ENCODE results near the gene UNG. TPM values are rescaled to one million over a fixed set of nuclear protein-coding genes. Genes with fewer than 3 reads are reported as not detected.

The UNG gene
- total and polyA plus RNA-seq, 2 donors (not counting 3 experiments of a cell fraction or from before 2014, with no cell fraction given), result 21.5 to 46.7 TPM

GRCh38 chr12:109052097-109052413 lies 45.3 kb upstream of the UNG start:
- H3K9ac ChIP-seq (replicated peaks; ENCODE audit: extremely low read depth, insufficient read depth, low read length), result peak overlapping the region; percentile 7
- H3K27ac ChIP-seq (ENCODE audit: insufficient read depth, low read depth, low read length), result no peak overlapping the region
- peak overlapping the region; percentile 72 to 93 (median 88) for H3K4me3 ChIP-seq (replicated peaks in 1 of 3; ENCODE audit: insufficient read depth in 1 of 3, low read depth in 1 of 3, low read length in 3 of 3)
- H4K20me1 ChIP-seq (replicated peaks; ENCODE audit: control insufficient read depth, extremely low read depth, insufficient read depth, low read length), result no peaks in the 10 kb centered on the region
- FAIRE-seq (peak; percentile 83), DNase-seq (ENCODE audit: low read depth, low spot score) (no peak)
- H3K9me3 ChIP-seq (replicated peaks; ENCODE audit: control insufficient read depth, insufficient read depth, low read length), result no peaks in the 10 kb centered on the region
- ChIA-PET POLR2A (no interaction called here), CTCF (interaction anchor here (0.6 to 1.7 kb wide), 5 partner anchors 34 to 60 kb away, joined by 3 to 6 read pairs (median 3); partner anchors contain the start of gene ALKBH2)
- dilution Hi-C loops (cut with MboI; ENCODE audit: extremely low pct_ligation_motif_present, low sequenced_read_pairs) (no loop called here), intact Hi-C loops (cut with micrococcal nuclease) (loop anchor here (1.0 kb wide), 2 partner anchors 41 to 491 kb away; partner anchors contain the start of genes ALKBH2 and SART3)
- no peaks in the 10 kb centered on the region for H3K79me2 ChIP-seq (ENCODE audit: control insufficient read depth, insufficient read depth, low read length)
- peaks cover 0 to 3% of the 10 kb centered on the region in 2 experiments for H3K36me3 ChIP-seq (ENCODE audit: control insufficient read depth in 2 of 2, extremely low read depth in 1 of 2, insufficient read depth in 2 of 2, low read length in 2 of 2)
- peak overlapping the region; percentile 74 for H2AFZ ChIP-seq (ENCODE audit: low read depth, low read length)
- H3K27me3 ChIP-seq (ENCODE audit: control insufficient read depth in 2 of 2, insufficient read depth in 2 of 2, low read length in 2 of 2), result no peaks in the 10 kb centered on the region
- H3K4me1 ChIP-seq (ENCODE audit: control insufficient read depth, extremely low read depth, insufficient read depth, low read length), result peaks cover 10% of the 10 kb centered on the region
- no peaks in the 10 kb centered on the region for H3K9me1 ChIP-seq (replicated peaks; ENCODE audit: control insufficient read depth, extremely low read depth, insufficient read depth, low read length)
- H3K4me2 ChIP-seq (ENCODE audit: insufficient read depth, low read length), result peak overlapping the region; percentile 73
- TF ChIP-seq POLR2A (IDR thresholded peaks at IDR 0.05; ENCODE audit: low read depth, low read length), result no peak
- TF ChIP-seq MAX (IDR thresholded peaks at IDR 0.05; ENCODE audit: insufficient read depth, insufficient read length), result no peak
- TF ChIP-seq EZH2 (IDR thresholded peaks at IDR 0.05; ENCODE audit: borderline replicate concordance, low read depth, low read length, severe bottlenecking), result no peak
- TF ChIP-seq POLR2AphosphoS5 (IDR thresholded peaks at IDR 0.05; ENCODE audit: insufficient read depth, low read depth, low read length), result no peak
- TF ChIP-seq MYC (IDR thresholded peaks at IDR 0.05; ENCODE audit: low read depth, low read length), result no peak
- no peak for TF ChIP-seq FOS (IDR thresholded peaks at IDR 0.05; ENCODE audit: borderline replicate concordance, insufficient read depth, low read length)
- no peak for TF ChIP-seq CTCF (IDR thresholded peaks at IDR 0.05; ENCODE audit: extremely low read depth in 1 of 2, insufficient read depth in 1 of 2, low read depth in 1 of 2, low read length in 2 of 2)
- TF ChIP-seq GATA2 (IDR thresholded peaks at IDR 0.05; ENCODE audit: insufficient read depth, insufficient read length, low read depth, low read length), result no peak
- TF ChIP-seq JUN (IDR thresholded peaks at IDR 0.05; ENCODE audit: borderline replicate concordance, insufficient read depth, insufficient read length, low read depth), result no peak
- no TSS peak for BruUV-seq (replicated peaks)

All from endothelial cell of umbilical vein (primary cell).